Transverse colon (tissue), 4 donors: Measurements from ENCODE around the gene AFF1. TPM values are rescaled to one million over a fixed set of nuclear protein-coding genes. Genes with fewer than 3 reads are reported as not detected.

Experiments used
- DNase-seq: peaks from one replicate; pipeline ENCODE4 v3.0.0-alpha.2; 2019
- H3K27ac ChIP-seq, 4 donors: fragments of 200-600 bp; sonication (generic); 2 replicates each; pipeline ENCODE4 v1.5.1; 2016 to 2018; ENCODE audit warnings: inconsistent platforms in 4 of 4
- H3K27me3 ChIP-seq: fragments of 200-600 bp; sonication (generic); 2 replicates; pipeline ENCODE4 v1.5.1; 2017; ENCODE audit warnings: inconsistent platforms
- H3K36me3 ChIP-seq, 4 donors: fragments of 200-600 bp; sonication (generic); 2 replicates each; pipeline ENCODE4 v1.5.1; 2017 to 2019; ENCODE audit warnings: inconsistent platforms in 4 of 4
- H3K4me1 ChIP-seq, 4 donors: fragments of 200-600 bp; sonication (generic); 2 replicates each; pipeline ENCODE4 v1.5.1; 2017 to 2020; ENCODE audit warnings: inconsistent platforms in 4 of 4
- H3K4me3 ChIP-seq, 4 donors: fragments of 200-600 bp; sonication (generic); 1 replicate in 1 of 4; 2 replicates in 3 of 4; pipeline versions ENCODE4 v1.5.1 to v1.6.1; 2017 to 2019; ENCODE audit warnings: inconsistent platforms in 4 of 4
- H3K9me3 ChIP-seq, 2 donors: fragments of 200-600 bp; sonication (generic); 2 replicates each; pipeline ENCODE4 v1.5.1; 2017 to 2019; ENCODE audit warnings: inconsistent platforms in 2 of 2
- EP300 ChIP-seq: sonication (generic); formaldehyde crosslinking; IDR thresholded peaks from one replicate; pipeline ENCODE4 v1.6.1; 2017; ENCODE audit warnings: antibody characterized with exemption, low read depth
- POLR2A ChIP-seq: fragments of 450-650 bp; IDR thresholded peaks from one replicate; pipeline ENCODE4 v1.6.1; 2016; ENCODE audit warnings: antibody characterized with exemption, mild to moderate bottlenecking, moderate library complexity
- POLR2AphosphoS5 ChIP-seq, 3 donors: sonication (generic); formaldehyde crosslinking; IDR thresholded peaks; one replicate each; pipeline ENCODE4 v1.6.1; 2016; ENCODE audit warnings: antibody characterized with exemption in 3 of 3
- WGBS, 2 donors: methylation state at CpG; one replicate each; pipeline ENCODE4 v1.1.5; 2018; ENCODE audit warnings: low coverage in 1 of 2; 5-methylcytosine and 5-hydroxymethylcytosine counted together
- in situ Hi-C, 4 donors: fragments of 200-750 bp; cut with MboI; loops; one replicate each; pipeline versions ENCODE4 v1.15.0 to v1.15.1; 2017; ENCODE audit warnings: low sequenced_read_pairs in 3 of 4, low pct_ligation_motif_present in 1 of 4, low pct_unique_long_range_greater_than_20kb in 1 of 4
- intact Hi-C: fragments of 100-400 bp; cut with DNase I; formaldehyde crosslinking; loops from one replicate; pipeline ENCODE4 v1.15.1; 2023; ENCODE audit warnings: low total_unique reads
- total RNA-seq, 4 donors: library from RNA; depleted of rRNA; stranded (reverse); fragments of >200 nt; gene quantifications; one replicate each; pipeline ENCODE4 v1.1.0, GENCODE V29; 2016
- TF ChIP-seq, protein P1 (sequence below), 5 experiments: fragments of 200-600 bp in 3 of 5; fragments of 450-650 bp in 2 of 5; sonication (generic) in 3 of 5; IDR thresholded peaks; 1 replicate in 2 of 5; 2 replicates in 3 of 5; pipeline ENCODE4 v1.5.1; 2016 to 2017; ENCODE audit warnings: antibody characterized with exemption in 5 of 5, inconsistent platforms in 3 of 5, mild to moderate bottlenecking in 2 of 5, moderate library complexity in 1 of 5

AFF1 gene
- total RNA-seq, 4 donors from 2014 or later, result 77.1 to 151 (median 97.0) TPM

DNA sequence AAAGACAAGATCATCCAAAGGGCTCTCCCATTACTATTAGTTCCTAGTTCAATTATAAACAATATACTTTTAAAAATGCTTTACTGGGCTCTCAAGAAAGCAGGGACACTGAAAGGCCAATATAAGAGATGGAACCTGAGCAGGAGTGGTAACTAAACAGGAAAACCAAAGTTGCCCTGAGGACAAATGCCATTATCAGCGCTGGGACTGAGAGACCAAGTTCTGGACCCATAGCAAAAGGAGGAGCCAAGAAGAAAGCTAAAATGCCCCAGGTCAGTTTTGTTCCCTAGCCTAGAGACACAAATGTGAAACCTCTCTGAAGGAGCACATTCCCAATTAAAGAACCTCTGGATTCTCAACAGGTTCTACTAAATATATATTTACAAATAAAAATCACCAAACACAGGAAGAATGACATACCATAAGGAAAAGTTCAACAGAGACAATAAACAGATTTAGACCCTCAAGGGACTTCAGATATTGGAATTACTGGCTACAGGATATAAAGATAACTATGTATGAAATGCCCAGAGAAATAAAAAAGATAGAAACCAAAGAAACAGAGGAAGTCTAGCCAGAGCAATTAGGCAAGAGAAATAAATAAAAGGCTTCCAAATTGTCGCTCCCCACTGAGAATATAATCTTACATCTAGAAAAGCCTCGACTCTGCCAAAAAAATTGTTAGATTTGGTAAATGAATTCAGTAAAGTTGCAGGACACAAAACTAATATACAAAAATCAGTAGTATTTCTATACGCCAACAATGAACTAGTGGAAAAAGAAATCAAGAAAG lies 218.5 kb downstream of the AFF1 start:
- H3K4me3 ChIP-seq, result no peak overlapping the region
- DNase-seq, result no peak
- H3K27me3 ChIP-seq, result no peaks in the 10 kb centered on the region
- H3K27ac ChIP-seq, result no peak overlapping the region
- intact Hi-C loops (loop anchor here (5.0 kb wide), 1 partner anchor 84 kb away; no protein-coding TSS in a partner anchor), in situ Hi-C loops (loop anchor here in 3 of 4 donors (10.0 to 25.0 kb wide), 2 partner anchors 82 to 309 kb away; no protein-coding TSS in a partner anchor)
- H3K36me3 ChIP-seq, result no peaks in the 10 kb centered on the region
- 72 to 87% methylated on average over 3 to 4 of the region's 4 CpGs for WGBS, 2 donors
- H3K9me3 ChIP-seq, result no peaks in the 10 kb centered on the region
- peaks cover 0 to 22% (median 15%) of the 10 kb centered on the region in 4 donors for H3K4me1 ChIP-seq
- TF ChIP-seq POLR2AphosphoS5 (IDR thresholded peaks at IDR 0.05), result no peak
- TF ChIP-seq, protein P1, sequence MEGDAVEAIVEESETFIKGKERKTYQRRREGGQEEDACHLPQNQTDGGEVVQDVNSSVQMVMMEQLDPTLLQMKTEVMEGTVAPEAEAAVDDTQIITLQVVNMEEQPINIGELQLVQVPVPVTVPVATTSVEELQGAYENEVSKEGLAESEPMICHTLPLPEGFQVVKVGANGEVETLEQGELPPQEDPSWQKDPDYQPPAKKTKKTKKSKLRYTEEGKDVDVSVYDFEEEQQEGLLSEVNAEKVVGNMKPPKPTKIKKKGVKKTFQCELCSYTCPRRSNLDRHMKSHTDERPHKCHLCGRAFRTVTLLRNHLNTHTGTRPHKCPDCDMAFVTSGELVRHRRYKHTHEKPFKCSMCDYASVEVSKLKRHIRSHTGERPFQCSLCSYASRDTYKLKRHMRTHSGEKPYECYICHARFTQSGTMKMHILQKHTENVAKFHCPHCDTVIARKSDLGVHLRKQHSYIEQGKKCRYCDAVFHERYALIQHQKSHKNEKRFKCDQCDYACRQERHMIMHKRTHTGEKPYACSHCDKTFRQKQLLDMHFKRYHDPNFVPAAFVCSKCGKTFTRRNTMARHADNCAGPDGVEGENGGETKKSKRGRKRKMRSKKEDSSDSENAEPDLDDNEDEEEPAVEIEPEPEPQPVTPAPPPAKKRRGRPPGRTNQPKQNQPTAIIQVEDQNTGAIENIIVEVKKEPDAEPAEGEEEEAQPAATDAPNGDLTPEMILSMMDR (IDR thresholded peaks at IDR 0.05), result no peak
- no peak for TF ChIP-seq POLR2A
- no peak for TF ChIP-seq EP300

DNA sequence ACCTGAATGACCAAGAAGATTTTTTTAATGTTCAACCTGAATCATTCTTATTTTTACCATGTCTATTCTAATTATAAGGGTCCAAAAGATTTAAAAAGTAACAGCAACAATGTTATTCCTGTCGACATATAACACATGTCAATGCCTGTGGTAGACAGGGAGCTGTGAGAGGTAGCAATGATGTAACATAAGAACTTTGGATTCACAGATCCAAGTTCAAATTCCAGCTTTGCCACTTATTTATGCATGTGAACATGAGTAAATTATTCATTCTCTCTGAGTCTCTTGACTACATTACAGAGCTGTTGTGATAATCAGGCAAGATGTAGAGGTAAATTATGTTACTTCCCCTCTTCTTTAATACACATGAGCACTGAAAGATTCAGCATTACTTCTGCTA lies 231.1 kb downstream of the AFF1 start:
- H3K4me3 ChIP-seq, result no peak overlapping the region
- peaks cover 0 to 16% (median 3%) of the 10 kb centered on the region in 4 donors for H3K36me3 ChIP-seq
- in situ Hi-C loops, result loop anchor here in 1 of 4 donors (25.0 kb wide), 1 partner anchor 296 kb away; no protein-coding TSS in a partner anchor
- H3K27ac ChIP-seq, result no peak overlapping the region
- intact Hi-C loops, result no loop called here
- 97 to 100% methylated on average over 1 of the region's 1 CpG for WGBS, 2 donors
- no peaks in the 10 kb centered on the region for H3K27me3 ChIP-seq
- DNase-seq, result no peak
- H3K4me1 ChIP-seq, result no peaks in the 10 kb centered on the region
- no peaks in the 10 kb centered on the region for H3K9me3 ChIP-seq
- TF ChIP-seq EP300 (no peak), POLR2A (no peak), POLR2AphosphoS5 (IDR thresholded peaks at IDR 0.05) (no peak)
- TF ChIP-seq, protein P1 (IDR thresholded peaks at IDR 0.05), result no peak

- in situ Hi-C loops, result loop anchor here in 1 of 4 donors (25.0 kb wide), 1 partner anchor 296 kb away; no protein-coding TSS in a partner anchor
Observed at GRCh38 chr4:87166296-87166854, 231.6 kb downstream of the AFF1 start.

More at GRCh38 chr4:87166296-87166854, 231.6 kb downstream of the AFF1 start:
- H3K36me3 ChIP-seq, result peaks cover 0 to 16% (median 1%) of the 10 kb centered on the region in 4 donors
- DNase-seq, result no peak
- no peak overlapping the region for H3K27ac ChIP-seq
- no peaks in the 10 kb centered on the region for H3K9me3 ChIP-seq
- no peaks in the 10 kb centered on the region for H3K27me3 ChIP-seq
- WGBS, 2 donors, result 86 to 94% methylated on average over 2 to 3 of the region's 3 CpGs
- H3K4me3 ChIP-seq, result no peak overlapping the region
- no peak for TF ChIP-seq POLR2A
- TF ChIP-seq EP300, result no peak
- TF ChIP-seq, protein P1 (IDR thresholded peaks at IDR 0.05), result no peak
- TF ChIP-seq POLR2AphosphoS5 (IDR thresholded peaks at IDR 0.05), result no peak
- intact Hi-C loops, result no loop called here
- H3K4me1 ChIP-seq, result no peaks in the 10 kb centered on the region
